MM.1S (cell line): Measurements from ENCODE around the gene GPRASP3.
A peak's percentile ranks its signal among the peaks of the same experiment; 100 is the strongest.
"Not testable (repeated sequence)": the region's sequence is repeated elsewhere in the genome, so short reads cannot be mapped to it uniquely, and the experiment has no call there.

Experiments used
- DNase-seq: peaks from one replicate; pipeline ENCODE4 v3.0.0-alpha.2; 2015
- H2AFZ ChIP-seq: fragments of 300-600 bp; sonication (generic); 2 replicates; pipeline ENCODE4 v1.6.0; 2016; ENCODE audit warnings: antibody characterized with exemption, low read length
- H3F3A ChIP-seq: fragments of 300-600 bp; sonication (generic); 2 replicates; pipeline ENCODE4 v1.6.1; 2016; ENCODE audit warnings: mild to moderate bottlenecking, antibody characterized with exemption, low read length, moderate library complexity, mixed read lengths; ENCODE audit not compliant: insufficient read depth
- H3K27ac ChIP-seq: fragments of 300-600 bp; sonication (generic); 2 replicates; pipeline ENCODE4 v1.5.1; 2016; ENCODE audit warnings: mild to moderate bottlenecking, low read length
- H3K27me3 ChIP-seq: fragments of 300-600 bp; sonication (generic); replicated peaks from 2 replicates; pipeline ENCODE4 v1.6.0; 2016; ENCODE audit warnings: low read length; ENCODE audit not compliant: insufficient read depth
- H3K36me3 ChIP-seq: fragments of 300-600 bp; sonication (generic); replicated peaks from 2 replicates; pipeline ENCODE4 v1.6.1; 2016; ENCODE audit warnings: mild to moderate bottlenecking, low read length, mixed read lengths; ENCODE audit not compliant: insufficient read depth
- H3K4me1 ChIP-seq: fragments of 300-600 bp; sonication (generic); 2 replicates; pipeline ENCODE4 v1.6.1; 2016; ENCODE audit warnings: low read length, mixed read lengths
- H3K4me2 ChIP-seq: fragments of 300-600 bp; sonication (generic); 2 replicates; pipeline ENCODE4 v1.6.0; 2016; ENCODE audit warnings: low read depth, low read length
- H3K4me3 ChIP-seq: fragments of 300-600 bp; sonication (generic); 2 replicates; pipeline ENCODE4 v1.5.1; 2016; ENCODE audit warnings: low read length, mixed read lengths
- H3K79me2 ChIP-seq: fragments of 300-600 bp; sonication (generic); 2 replicates; pipeline ENCODE4 v1.6.1; 2016; ENCODE audit warnings: mixed run types, low read length, mixed read lengths
- H3K9ac ChIP-seq: fragments of 300-600 bp; sonication (generic); 2 replicates; pipeline ENCODE4 v1.6.1; 2016; ENCODE audit warnings: low read length, mixed read lengths
- H3K9me2 ChIP-seq: fragments of 300-600 bp; sonication (generic); replicated peaks from 2 replicates; pipeline ENCODE4 v1.6.1; 2016; ENCODE audit warnings: mild to moderate bottlenecking, low read length, mixed read lengths; ENCODE audit not compliant: insufficient read depth
- H3K9me3 ChIP-seq: fragments of 300-600 bp; sonication (generic); replicated peaks from 2 replicates; pipeline ENCODE4 v1.6.1; 2016; ENCODE audit warnings: mild to moderate bottlenecking, low read length, mixed read lengths; ENCODE audit not compliant: insufficient read depth
- H4K20me1 ChIP-seq: fragments of 300-600 bp; sonication (generic); 2 replicates; pipeline ENCODE4 v1.6.1; 2016; ENCODE audit warnings: mild to moderate bottlenecking, low read length, moderate library complexity, mixed read lengths; ENCODE audit not compliant: insufficient read depth
- EZH2 ChIP-seq: fragments of 300-600 bp; sonication (generic); optimal IDR thresholded peaks from 2 replicates; pipeline ENCODE3; 2017; ENCODE audit warnings: low read depth, mild to moderate bottlenecking, antibody characterized with exemption, low read length, mixed read lengths
- EZH2phosphoT487 ChIP-seq: fragments of 300-600 bp; sonication (generic); IDR thresholded peaks from 2 replicates; pipeline ENCODE4 v1.6.1; 2018; ENCODE audit warnings: antibody characterized with exemption, low read length
- TF ChIP-seq, protein P1 (sequence below): fragments of 300-600 bp; sonication (generic); IDR thresholded peaks from 2 replicates; pipeline ENCODE4 v1.5.1; 2016; ENCODE audit warnings: antibody characterized with exemption, low read length, mixed read lengths

The GPRASP3 gene, protein sequence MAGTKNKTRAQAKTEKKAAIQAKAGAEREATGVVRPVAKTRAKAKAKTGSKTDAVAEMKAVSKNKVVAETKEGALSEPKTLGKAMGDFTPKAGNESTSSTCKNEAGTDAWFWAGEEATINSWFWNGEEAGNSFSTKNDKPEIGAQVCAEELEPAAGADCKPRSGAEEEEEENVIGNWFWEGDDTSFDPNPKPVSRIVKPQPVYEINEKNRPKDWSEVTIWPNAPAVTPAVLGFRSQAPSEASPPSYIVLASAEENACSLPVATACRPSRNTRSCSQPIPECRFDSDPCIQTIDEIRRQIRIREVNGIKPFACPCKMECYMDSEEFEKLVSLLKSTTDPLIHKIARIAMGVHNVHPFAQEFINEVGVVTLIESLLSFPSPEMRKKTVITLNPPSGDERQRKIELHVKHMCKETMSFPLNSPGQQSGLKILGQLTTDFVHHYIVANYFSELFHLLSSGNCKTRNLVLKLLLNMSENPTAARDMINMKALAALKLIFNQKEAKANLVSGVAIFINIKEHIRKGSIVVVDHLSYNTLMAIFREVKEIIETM

DNA sequence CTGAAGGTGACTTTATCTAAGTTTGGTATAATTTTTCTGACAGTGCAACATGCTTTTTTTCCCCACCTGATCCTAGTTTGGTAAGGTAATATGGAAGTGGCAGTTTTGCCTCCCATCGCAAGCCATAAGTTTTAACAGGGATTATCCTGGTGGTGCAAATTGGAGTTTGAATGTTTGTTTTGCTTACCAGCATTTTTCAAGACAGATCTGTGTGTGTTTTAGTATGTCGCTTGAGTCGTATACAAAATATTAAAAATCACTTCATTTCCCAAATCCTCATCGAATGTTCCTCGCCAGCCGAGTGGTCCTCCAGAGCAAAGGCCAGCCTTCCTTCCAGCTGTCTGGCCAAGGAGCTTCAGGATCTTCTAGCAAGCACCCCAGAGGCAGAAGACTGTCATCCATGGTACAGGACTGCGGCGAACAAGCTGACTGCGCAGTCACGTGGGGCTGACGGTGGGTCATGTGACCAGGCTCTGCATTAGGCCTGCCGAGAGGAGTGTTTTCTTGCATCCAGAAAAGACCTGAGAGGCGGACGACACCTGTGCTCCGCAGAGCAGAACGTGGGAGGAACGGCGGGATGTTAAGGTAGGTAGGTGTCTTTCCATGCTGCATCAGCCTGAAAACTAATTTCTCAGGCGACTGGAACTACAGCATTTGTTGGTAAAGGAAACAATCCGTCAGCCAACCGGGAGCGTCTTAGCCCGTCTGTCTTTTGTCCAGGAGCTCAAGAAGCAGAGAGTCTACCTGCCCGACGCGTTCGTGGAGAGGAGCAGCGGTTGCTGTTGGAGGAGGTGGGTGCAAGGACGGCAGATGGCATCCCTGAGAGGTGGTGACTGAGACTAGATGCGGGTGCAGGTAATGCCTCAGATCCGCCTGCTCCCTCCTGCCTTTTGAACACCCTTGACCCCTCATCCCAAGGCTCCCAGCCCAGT, at the start of gene GPRASP3:
GPRASP3 (plus strand) TSS at position 507 of the 932 bp plus-strand sequence. CDS start 28,253 bp downstream, outside the sequence.
- Histone ChIP-seq H3F3A (no peaks in the 10 kb centered on the region), H3K9me2 (no peaks in the 10 kb centered on the region), H3K79me2 (no peaks in the 10 kb centered on the region), H3K27ac (no peak within 1 kb of the TSS), H3K9me3 (no peaks in the 10 kb centered on the region), H4K20me1 (no peaks in the 10 kb centered on the region), H3K4me1 (no peaks in the 10 kb centered on the region), H3K36me3 (no peaks in the 10 kb centered on the region), H2AFZ (peak within 1 kb of the TSS; percentile 23; the same call in 1 of the 2 replicates), H3K4me3 (peak within 1 kb of the TSS; percentile 17; the same call in 1 of the 2 replicates), H3K27me3 (no peaks in the 10 kb centered on the region), H3K4me2 (peak within 1 kb of the TSS; percentile 24; the same call in 1 of the 2 replicates), H3K9ac (no peak within 1 kb of the TSS; the same call in 1 of the 2 replicates)
- peak; percentile 49 for DNase-seq
- TF ChIP-seq, protein P1, sequence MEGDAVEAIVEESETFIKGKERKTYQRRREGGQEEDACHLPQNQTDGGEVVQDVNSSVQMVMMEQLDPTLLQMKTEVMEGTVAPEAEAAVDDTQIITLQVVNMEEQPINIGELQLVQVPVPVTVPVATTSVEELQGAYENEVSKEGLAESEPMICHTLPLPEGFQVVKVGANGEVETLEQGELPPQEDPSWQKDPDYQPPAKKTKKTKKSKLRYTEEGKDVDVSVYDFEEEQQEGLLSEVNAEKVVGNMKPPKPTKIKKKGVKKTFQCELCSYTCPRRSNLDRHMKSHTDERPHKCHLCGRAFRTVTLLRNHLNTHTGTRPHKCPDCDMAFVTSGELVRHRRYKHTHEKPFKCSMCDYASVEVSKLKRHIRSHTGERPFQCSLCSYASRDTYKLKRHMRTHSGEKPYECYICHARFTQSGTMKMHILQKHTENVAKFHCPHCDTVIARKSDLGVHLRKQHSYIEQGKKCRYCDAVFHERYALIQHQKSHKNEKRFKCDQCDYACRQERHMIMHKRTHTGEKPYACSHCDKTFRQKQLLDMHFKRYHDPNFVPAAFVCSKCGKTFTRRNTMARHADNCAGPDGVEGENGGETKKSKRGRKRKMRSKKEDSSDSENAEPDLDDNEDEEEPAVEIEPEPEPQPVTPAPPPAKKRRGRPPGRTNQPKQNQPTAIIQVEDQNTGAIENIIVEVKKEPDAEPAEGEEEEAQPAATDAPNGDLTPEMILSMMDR, result no peak
- TF ChIP-seq EZH2phosphoT487 (no peak), EZH2 (no peak)

DNA sequence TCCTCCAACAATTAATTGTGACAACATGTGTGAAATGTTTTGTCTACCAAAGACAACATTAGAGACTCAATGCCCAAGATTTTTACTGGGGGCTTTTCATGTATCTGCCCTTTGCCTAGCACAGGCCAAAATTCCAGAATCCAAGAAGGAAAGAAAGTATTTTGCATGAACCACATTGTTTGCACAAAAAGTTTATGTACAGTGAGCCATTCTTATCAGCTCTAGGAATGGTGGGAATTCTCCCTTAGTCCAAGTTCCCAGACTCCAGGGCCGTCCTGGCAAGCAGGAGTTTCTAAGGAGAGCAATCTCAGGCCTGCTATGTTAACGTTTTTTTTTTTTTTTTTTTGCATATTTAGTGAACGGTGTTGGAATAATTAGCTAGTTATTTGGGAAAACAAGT, 47.7 kb upstream of the GPRASP3 start:
- DNase-seq, result no peak
- Histone ChIP-seq H3K4me1 (no peaks in the 10 kb centered on the region), H4K20me1 (no peaks in the 10 kb centered on the region), H3K9me3 (no peaks in the 10 kb centered on the region), H3K27me3 (no peaks in the 10 kb centered on the region), H3K4me3 (no peak overlapping the region), H3K36me3 (no peaks in the 10 kb centered on the region), H3K9me2 (no peaks in the 10 kb centered on the region), H2AFZ (no peak overlapping the region), H3K79me2 (no peaks in the 10 kb centered on the region), H3F3A (no peaks in the 10 kb centered on the region), H3K4me2 (no peak overlapping the region), H3K9ac (no peak overlapping the region), H3K27ac (no peak overlapping the region)
- no peak for TF ChIP-seq EZH2
- TF ChIP-seq, protein P1, result no peak
- no peak for TF ChIP-seq EZH2phosphoT487

DNA sequence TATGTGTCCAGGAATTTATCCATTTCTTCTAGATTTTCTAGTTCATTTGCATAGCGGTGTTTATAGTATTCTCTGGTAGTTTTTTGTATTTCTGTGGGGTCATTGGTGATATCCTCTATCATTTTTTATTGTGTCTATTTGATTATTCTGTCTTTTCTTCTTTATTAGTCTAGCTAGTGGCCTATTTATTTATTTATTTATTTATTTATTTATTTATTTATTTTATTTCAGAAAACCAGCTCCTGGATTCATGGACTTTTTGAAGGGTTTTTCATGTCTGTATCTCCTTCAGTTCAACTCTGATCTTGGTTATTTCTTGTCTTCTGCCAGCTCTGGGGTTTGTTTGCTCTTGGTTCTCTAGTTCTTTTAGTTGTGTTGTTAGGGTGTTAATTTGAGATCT, 43.1 kb upstream of the GPRASP3 start:
- not testable (repeated sequence) for H3K27me3 ChIP-seq, H3K9ac ChIP-seq, H3K36me3 ChIP-seq, H3K9me2 ChIP-seq, H3F3A ChIP-seq, H3K4me3 ChIP-seq, H3K4me1 ChIP-seq, H3K27ac ChIP-seq, H3K4me2 ChIP-seq, H3K9me3 ChIP-seq, H3K79me2 ChIP-seq, DNase-seq, H2AFZ ChIP-seq, H4K20me1 ChIP-seq
